ENCODE results near the gene PLXNC1.

The PLXNC1 gene

DNA sequence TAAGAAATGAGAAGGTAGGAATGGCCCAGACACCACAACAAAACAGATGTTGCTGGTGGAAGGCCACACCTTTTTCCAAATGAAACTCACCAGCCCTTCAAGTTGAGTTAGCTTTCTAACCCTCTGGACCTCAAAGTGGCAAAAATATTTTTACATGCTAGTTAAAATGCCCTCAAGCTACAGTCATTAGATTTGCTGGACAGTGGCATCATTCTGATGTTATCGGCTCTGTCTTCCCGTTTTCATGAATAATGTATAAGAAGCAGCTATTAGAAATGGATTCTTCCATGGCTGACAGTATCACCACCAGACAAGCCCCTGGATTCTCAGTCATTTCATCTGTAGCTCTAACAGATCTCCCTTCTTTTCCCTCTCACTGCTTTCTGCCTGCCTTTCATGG is 37.1 kb upstream of the PLXNC1 start:
- Histone ChIP-seq H3K9me3 (ENCODE audit: control insufficient read depth, insufficient read depth, low read length) (no peaks in the 10 kb centered on the region), H3K27me3 (ENCODE audit: control insufficient read depth, insufficient read depth, low read length) (no peaks in the 10 kb centered on the region; the same call in 1 of the 2 replicates), H3K4me1 (ENCODE audit: control insufficient read depth, insufficient read depth, low read length) (0 out of 2 replicates have a peak, but pooled peaks cover 1% of the 10 kb centered on the region), H3K36me3 (ENCODE audit: control insufficient read depth, insufficient read depth, low read length) (no peaks in the 10 kb centered on the region), H3K27ac (ENCODE audit: low read length) (no peak overlapping the region), H3K4me3 (ENCODE audit: low read length) (no peak overlapping the region)
- WGBS (ENCODE audit: insufficient coverage, insufficient read length), result no CpG with 5 or more reads among the region's 2 CpGs
- no peak for DNase-seq (ENCODE audit: low read depth, low spot score)

- H3K27me3 ChIP-seq (ENCODE audit: control insufficient read depth, insufficient read depth, low read length), result no peaks in the 10 kb centered on the region; the same call in 1 of the 2 replicates
- no peak overlapping the region for H3K27ac ChIP-seq (ENCODE audit: low read length)
- no peak overlapping the region for H3K4me3 ChIP-seq (ENCODE audit: low read length)
- no CpG with 5 or more reads among the region's 2 CpGs for WGBS (ENCODE audit: insufficient coverage, insufficient read length)
- H3K4me1 ChIP-seq (ENCODE audit: control insufficient read depth, insufficient read depth, low read length), result 0 out of 2 replicates have a peak, but pooled peaks cover 1% of the 10 kb centered on the region
- no peak for DNase-seq (ENCODE audit: low read depth, low spot score)
- H3K9me3 ChIP-seq (ENCODE audit: control insufficient read depth, insufficient read depth, low read length), result no peaks in the 10 kb centered on the region
- no peaks in the 10 kb centered on the region for H3K36me3 ChIP-seq (ENCODE audit: control insufficient read depth, insufficient read depth, low read length)
Observed at GRCh38 chr12:94112121-94112520, 36.3 kb upstream of the PLXNC1 start.

GRCh38 chr12:94114166-94114565 is 34.2 kb upstream of the PLXNC1 start:
- no peaks in the 10 kb centered on the region for H3K9me3 ChIP-seq (ENCODE audit: control insufficient read depth, insufficient read depth, low read length)
- no peaks in the 10 kb centered on the region; the same call in 1 of the 2 replicates for H3K27me3 ChIP-seq (ENCODE audit: control insufficient read depth, insufficient read depth, low read length)
- no peak overlapping the region for H3K27ac ChIP-seq (ENCODE audit: low read length)
- H3K36me3 ChIP-seq (ENCODE audit: control insufficient read depth, insufficient read depth, low read length), result no peaks in the 10 kb centered on the region
- H3K4me3 ChIP-seq (ENCODE audit: low read length), result no peak overlapping the region
- DNase-seq (ENCODE audit: low read depth, low spot score), result no peak
- no CpG with 5 or more reads among the region's 4 CpGs for WGBS (ENCODE audit: insufficient coverage, insufficient read length)
- H3K4me1 ChIP-seq (ENCODE audit: control insufficient read depth, insufficient read depth, low read length), result 0 out of 2 replicates have a peak, but pooled peaks cover 1% of the 10 kb centered on the region

DNA sequence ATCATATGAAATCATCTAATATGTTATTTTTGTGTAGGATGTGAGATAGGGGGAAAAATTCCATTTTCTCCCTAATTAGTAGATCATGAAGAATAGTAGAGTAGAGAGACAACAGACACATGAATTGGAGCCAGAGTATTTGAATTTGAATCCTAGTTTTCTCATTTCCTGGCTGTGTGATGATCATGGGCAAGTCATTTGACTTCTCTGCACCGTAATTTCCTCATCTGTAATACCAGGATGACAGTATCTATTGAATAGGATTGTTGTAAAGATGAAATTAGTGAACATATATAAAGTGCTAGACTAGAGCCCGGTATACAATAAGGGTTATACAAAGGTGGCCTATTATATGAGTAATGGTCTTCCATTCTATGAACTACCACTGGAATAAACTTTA is 32.2 kb upstream of the PLXNC1 start:
- WGBS (ENCODE audit: insufficient coverage, insufficient read length), result no CpG with 5 or more reads among the region's 2 CpGs
- Histone ChIP-seq H3K27ac (ENCODE audit: low read length) (no peak overlapping the region), H3K4me3 (ENCODE audit: low read length) (no peak overlapping the region), H3K36me3 (ENCODE audit: control insufficient read depth, insufficient read depth, low read length) (no peaks in the 10 kb centered on the region), H3K9me3 (ENCODE audit: control insufficient read depth, insufficient read depth, low read length) (no peaks in the 10 kb centered on the region), H3K4me1 (ENCODE audit: control insufficient read depth, insufficient read depth, low read length) (no peaks in the 10 kb centered on the region), H3K27me3 (ENCODE audit: control insufficient read depth, insufficient read depth, low read length) (no peaks in the 10 kb centered on the region; the same call in 1 of the 2 replicates)
- DNase-seq (ENCODE audit: low read depth, low spot score), result no peak

GRCh38 chr12:94121886-94122285 is 26.5 kb upstream of the PLXNC1 start:
- H3K27me3 ChIP-seq (ENCODE audit: control insufficient read depth, insufficient read depth, low read length), result no peaks in the 10 kb centered on the region
- H3K9me3 ChIP-seq (ENCODE audit: control insufficient read depth, insufficient read depth, low read length), result no peaks in the 10 kb centered on the region
- no peak overlapping the region for H3K27ac ChIP-seq (ENCODE audit: low read length)
- no peaks in the 10 kb centered on the region for H3K36me3 ChIP-seq (ENCODE audit: control insufficient read depth, insufficient read depth, low read length)
- DNase-seq (ENCODE audit: low read depth, low spot score), result no peak
- no peaks in the 10 kb centered on the region for H3K4me1 ChIP-seq (ENCODE audit: control insufficient read depth, insufficient read depth, low read length)
- WGBS (ENCODE audit: insufficient coverage, insufficient read length), result no CpG with 5 or more reads among the region's 3 CpGs
- H3K4me3 ChIP-seq (ENCODE audit: low read length), result no peak overlapping the region

- H3K4me1 ChIP-seq (ENCODE audit: control insufficient read depth, insufficient read depth, low read length), result no peaks in the 10 kb centered on the region
- 100% methylated on average over 1 of the region's 3 CpGs for WGBS (ENCODE audit: insufficient coverage, insufficient read length)
- H3K4me3 ChIP-seq (ENCODE audit: low read length), result no peak overlapping the region
- no peak overlapping the region for H3K27ac ChIP-seq (ENCODE audit: low read length)
- H3K9me3 ChIP-seq (ENCODE audit: control insufficient read depth, insufficient read depth, low read length), result no peaks in the 10 kb centered on the region
- no peak for DNase-seq (ENCODE audit: low read depth, low spot score)
- H3K27me3 ChIP-seq (ENCODE audit: control insufficient read depth, insufficient read depth, low read length), result no peaks in the 10 kb centered on the region
- H3K36me3 ChIP-seq (ENCODE audit: control insufficient read depth, insufficient read depth, low read length), result no peaks in the 10 kb centered on the region
Observed at GRCh38 chr12:94122591-94122990, 25.8 kb upstream of the PLXNC1 start.

DNA sequence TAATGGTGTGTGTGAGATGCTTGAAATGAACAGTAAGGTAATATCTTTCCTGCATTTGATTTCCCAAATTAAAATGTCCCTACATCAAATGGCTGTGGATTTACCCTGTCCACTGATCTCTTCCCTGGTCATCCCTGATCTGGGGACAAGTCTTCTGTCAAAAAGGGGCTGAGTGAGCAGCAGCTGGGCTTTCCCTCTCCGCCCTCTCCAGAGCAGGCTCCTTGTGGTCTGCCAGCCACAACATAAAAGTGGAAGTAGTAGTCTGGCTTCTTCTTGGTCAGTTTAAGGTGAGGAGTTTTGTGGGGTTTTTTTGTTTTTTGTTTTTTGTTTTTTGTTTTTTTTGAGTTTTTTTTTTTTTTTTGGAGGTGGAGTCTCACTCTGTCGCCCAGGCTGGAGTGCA is 25.2 kb upstream of the PLXNC1 start:
- no peaks in the 10 kb centered on the region for H3K9me3 ChIP-seq (ENCODE audit: control insufficient read depth, insufficient read depth, low read length)
- H3K27me3 ChIP-seq (ENCODE audit: control insufficient read depth, insufficient read depth, low read length), result no peaks in the 10 kb centered on the region
- no peaks in the 10 kb centered on the region for H3K36me3 ChIP-seq (ENCODE audit: control insufficient read depth, insufficient read depth, low read length)
- DNase-seq (ENCODE audit: low read depth, low spot score), result no peak
- no peak overlapping the region for H3K27ac ChIP-seq (ENCODE audit: low read length)
- no peak overlapping the region for H3K4me3 ChIP-seq (ENCODE audit: low read length)
- no peaks in the 10 kb centered on the region for H3K4me1 ChIP-seq (ENCODE audit: control insufficient read depth, insufficient read depth, low read length)
- WGBS (ENCODE audit: insufficient coverage, insufficient read length), result no CpG with 5 or more reads among the region's 2 CpGs

DNA sequence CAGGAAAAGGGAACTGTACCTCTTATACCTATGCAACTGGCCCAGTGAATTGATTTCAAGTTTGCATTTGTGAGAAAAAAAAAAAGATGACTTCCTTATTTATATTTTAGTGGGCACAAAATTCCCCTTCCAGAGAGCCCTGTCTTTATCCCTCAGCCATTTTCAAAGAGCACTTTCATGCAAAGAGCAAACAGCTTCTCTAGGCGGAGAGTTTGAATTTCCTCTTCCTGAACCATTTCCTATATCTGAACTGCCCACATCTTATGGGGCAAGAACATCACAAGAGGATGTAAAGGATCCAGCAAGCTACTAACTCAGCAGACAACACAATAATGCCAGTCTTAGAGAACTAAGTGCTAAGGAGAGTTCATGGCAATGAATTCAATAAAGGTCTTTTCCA is 22.3 kb upstream of the PLXNC1 start:
- H3K9me3 ChIP-seq (ENCODE audit: control insufficient read depth, insufficient read depth, low read length), result no peaks in the 10 kb centered on the region
- no peak overlapping the region for H3K27ac ChIP-seq (ENCODE audit: low read length)
- no peak overlapping the region for H3K4me3 ChIP-seq (ENCODE audit: low read length)
- H3K27me3 ChIP-seq (ENCODE audit: control insufficient read depth, insufficient read depth, low read length), result no peaks in the 10 kb centered on the region; the same call in 1 of the 2 replicates
- DNase-seq (ENCODE audit: low read depth, low spot score), result no peak
- no CpG with 5 or more reads among the region's 1 CpG for WGBS (ENCODE audit: insufficient coverage, insufficient read length)
- no peaks in the 10 kb centered on the region for H3K4me1 ChIP-seq (ENCODE audit: control insufficient read depth, insufficient read depth, low read length)
- H3K36me3 ChIP-seq (ENCODE audit: control insufficient read depth, insufficient read depth, low read length), result no peaks in the 10 kb centered on the region

GRCh38 chr12:94127239-94128131 is 20.9 kb upstream of the PLXNC1 start:
- WGBS (ENCODE audit: insufficient coverage, insufficient read length), result 100% methylated on average over 2 of the region's 12 CpGs
- no peak for DNase-seq (ENCODE audit: low read depth, low spot score)
- H3K4me1 ChIP-seq (ENCODE audit: control insufficient read depth, insufficient read depth, low read length), result no peaks in the 10 kb centered on the region

GRCh38 chr12:94128280-94128679 is 20.1 kb upstream of the PLXNC1 start:
- no peak for DNase-seq (ENCODE audit: low read depth, low spot score)
- no peaks in the 10 kb centered on the region for H3K36me3 ChIP-seq (ENCODE audit: control insufficient read depth, insufficient read depth, low read length)
- H3K4me3 ChIP-seq (ENCODE audit: low read length), result no peak overlapping the region
- H3K9me3 ChIP-seq (ENCODE audit: control insufficient read depth, insufficient read depth, low read length), result no peaks in the 10 kb centered on the region
- H3K4me1 ChIP-seq (ENCODE audit: control insufficient read depth, insufficient read depth, low read length), result no peaks in the 10 kb centered on the region
- H3K27me3 ChIP-seq (ENCODE audit: control insufficient read depth, insufficient read depth, low read length), result no peaks in the 10 kb centered on the region; the same call in 1 of the 2 replicates
- WGBS (ENCODE audit: insufficient coverage, insufficient read length), result no CpG with 5 or more reads among the region's 4 CpGs
- H3K27ac ChIP-seq (ENCODE audit: low read length), result no peak overlapping the region

More at GRCh38 chr12:94127239-94128131, 20.9 kb upstream of the PLXNC1 start:
- Histone ChIP-seq H3K9me3 (ENCODE audit: control insufficient read depth, insufficient read depth, low read length) (no peaks in the 10 kb centered on the region), H3K4me3 (ENCODE audit: low read length) (no peak overlapping the region), H3K36me3 (ENCODE audit: control insufficient read depth, insufficient read depth, low read length) (no peaks in the 10 kb centered on the region), H3K27me3 (ENCODE audit: control insufficient read depth, insufficient read depth, low read length) (no peaks in the 10 kb centered on the region; the same call in 1 of the 2 replicates), H3K27ac (ENCODE audit: low read length) (no peak overlapping the region)
